HG03442 (cell line): ENCODE results near the gene NEK7.
"Not testable (repeated sequence)": the region's sequence is repeated elsewhere in the genome, so short reads cannot be mapped to it uniquely, and the experiment has no call there.

Source experiments
- ATAC-seq: cut with Tn5 transposase; IDR thresholded peaks from one replicate; pipeline ENCODE4 v1.9.1; 2021; ENCODE audit warnings: mild to moderate bottlenecking, moderate library complexity; ENCODE audit not compliant: unreplicated experiment

NEK7 gene

DNA sequence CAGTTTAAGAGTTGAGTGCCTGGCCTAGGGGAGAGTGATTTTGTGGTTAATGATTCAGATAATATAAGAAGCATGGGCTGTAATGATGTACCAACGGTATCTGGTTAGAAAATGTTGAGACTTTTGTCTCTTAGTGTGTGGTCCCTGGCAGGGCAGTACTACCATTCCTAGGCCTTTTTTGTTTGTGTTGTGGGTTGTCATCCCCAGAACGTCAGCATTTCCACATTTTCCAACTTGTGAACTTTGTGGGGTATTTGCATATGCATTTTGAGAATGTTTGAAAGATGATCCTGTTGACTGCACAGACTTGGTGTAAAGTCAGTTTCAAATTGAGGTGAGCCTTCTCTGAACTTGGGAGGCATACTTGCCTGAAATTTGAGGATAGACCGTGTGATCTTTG, 11.4 kb downstream of the NEK7 start:
- ATAC-seq = no peak

DNA sequence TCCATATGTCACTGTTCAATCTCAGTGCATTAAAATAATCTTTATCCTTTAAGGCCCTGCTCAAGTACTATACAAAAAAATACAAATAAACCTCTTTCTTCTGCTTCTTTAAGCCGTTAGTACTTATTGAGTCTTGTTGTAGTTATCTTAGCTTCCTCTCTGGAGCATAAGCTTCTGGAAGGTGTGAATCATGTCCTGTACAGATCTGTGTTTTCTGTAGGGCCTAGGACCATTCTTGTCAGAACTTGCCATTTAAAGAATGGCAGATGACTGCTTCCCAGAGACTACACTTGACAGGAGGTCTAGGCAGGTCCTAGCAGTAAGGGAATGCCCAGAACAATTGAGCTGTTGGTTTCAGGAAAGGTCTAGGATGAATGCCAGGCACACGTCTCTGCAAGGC, 12.9 kb downstream of the NEK7 start:
- no peak for ATAC-seq

GRCh38 chr1:198171667-198172540, 15.1 kb downstream of the NEK7 start:
- ATAC-seq = no peak

- ATAC-seq = no peak
Measured at GRCh38 chr1:198173832-198174231, 17.0 kb downstream of the NEK7 start.

- peak; percentile 64 for ATAC-seq
Measured at GRCh38 chr1:198174297-198174696, 17.5 kb downstream of the NEK7 start.

GRCh38 chr1:198175423-198176170, 18.8 kb downstream of the NEK7 start:
- ATAC-seq = no peak

DNA sequence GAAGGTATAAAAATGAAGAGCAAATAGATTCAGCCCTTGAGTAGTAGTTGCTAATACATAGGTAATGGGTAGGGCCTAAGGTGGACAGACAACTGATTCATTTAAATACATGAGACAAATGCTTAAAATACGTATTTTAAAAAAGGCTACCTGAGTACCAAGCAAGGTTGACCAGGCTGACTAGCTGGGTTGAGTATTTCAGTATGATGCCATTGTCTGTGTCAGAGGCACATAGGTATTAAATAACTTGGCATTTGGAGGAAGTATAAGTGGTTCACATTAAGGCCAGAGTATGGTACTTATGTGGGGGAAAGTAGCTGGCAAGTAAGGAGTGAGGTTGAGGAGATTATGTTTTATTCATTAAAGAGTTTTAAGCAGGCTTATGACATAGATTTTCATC, 19.4 kb downstream of the NEK7 start:
- ATAC-seq = no peak

GRCh38 chr1:198177546-198177945, 20.7 kb downstream of the NEK7 start:
- ATAC-seq = no peak

GRCh38 chr1:198178615-198179014, 21.8 kb downstream of the NEK7 start:
- no peak for ATAC-seq

GRCh38 chr1:198179556-198179981, 22.8 kb downstream of the NEK7 start:
- ATAC-seq = peak; percentile 76

DNA sequence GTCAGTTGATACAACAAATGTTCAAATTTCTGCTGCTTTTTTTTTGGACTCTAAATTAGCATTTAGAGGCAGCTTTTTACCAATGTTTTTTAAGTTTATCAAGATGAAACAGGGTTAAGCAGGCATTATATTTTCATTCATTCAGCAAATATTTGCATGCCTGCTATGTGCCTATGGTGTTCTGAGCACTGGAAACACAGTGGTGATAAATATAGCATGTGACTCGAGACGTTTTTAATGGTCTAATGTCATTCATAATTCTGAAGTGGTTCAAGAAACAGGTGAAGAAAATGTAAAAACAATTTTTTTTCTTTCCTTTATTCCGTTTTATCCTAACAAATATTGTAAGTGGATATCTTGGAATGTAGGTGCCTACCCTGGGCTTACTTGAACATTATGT, 26.8 kb downstream of the NEK7 start:
- no peak for ATAC-seq

DNA sequence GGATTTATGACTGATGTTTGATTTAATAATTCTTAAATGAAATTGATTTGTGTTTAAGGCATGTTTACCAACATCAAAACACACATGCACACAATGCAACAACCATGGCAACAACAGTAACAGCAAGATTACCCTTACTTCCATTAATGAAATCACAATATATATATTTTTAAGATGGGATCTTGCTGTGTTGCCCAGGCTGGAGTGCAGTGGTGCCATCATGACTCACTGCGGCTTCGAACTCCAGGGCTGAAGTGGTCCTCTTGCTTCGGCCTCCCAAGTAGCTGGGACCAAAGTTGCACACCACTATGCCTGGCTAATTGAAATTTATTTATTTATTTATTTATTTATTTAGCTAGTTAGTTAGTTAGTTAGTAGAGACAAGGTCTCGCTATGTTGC, 27.7 kb downstream of the NEK7 start:
- no peak for ATAC-seq

GRCh38 chr1:198185146-198185545, 28.3 kb downstream of the NEK7 start:
- ATAC-seq = no peak

GRCh38 chr1:198185759-198186158, 29.0 kb downstream of the NEK7 start:
- ATAC-seq = no peak

- no peak for ATAC-seq
Measured at GRCh38 chr1:198186916-198187580, 30.2 kb downstream of the NEK7 start.

DNA sequence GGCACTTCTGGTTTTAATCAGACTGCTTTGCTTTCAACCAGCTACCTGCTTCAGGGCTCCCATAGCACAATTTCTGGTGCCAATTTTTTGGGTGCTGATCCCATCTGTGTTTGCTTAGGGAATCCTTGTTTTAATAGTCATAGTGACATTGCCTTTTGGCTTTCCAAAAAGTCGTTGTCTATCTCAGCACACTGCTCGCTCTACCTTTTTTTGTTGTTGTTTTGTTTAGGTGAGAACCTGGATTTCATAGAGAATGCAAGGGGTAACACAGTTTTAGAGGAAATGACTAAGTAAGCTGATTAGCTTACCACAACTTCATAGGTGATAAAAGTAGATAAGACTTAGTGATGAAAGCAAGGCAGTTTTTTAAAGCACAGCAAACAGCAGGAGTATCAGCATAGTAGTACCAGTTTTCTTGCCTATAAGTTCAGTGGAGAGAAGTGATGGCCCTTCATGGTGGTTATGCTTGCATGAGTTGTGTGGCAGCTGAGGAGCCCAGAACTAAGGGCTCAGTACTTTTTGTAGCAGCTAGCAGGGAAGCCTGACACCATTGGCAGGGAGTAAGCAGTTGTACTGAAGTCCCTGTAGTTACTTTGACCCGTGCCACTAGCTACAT, 31.3 kb downstream of the NEK7 start:
- ATAC-seq = no peak

- ATAC-seq = no peak
Measured at GRCh38 chr1:198191117-198191516, 34.3 kb downstream of the NEK7 start.

- ATAC-seq = not testable (repeated sequence)
Measured at GRCh38 chr1:198193871-198194270, 37.1 kb downstream of the NEK7 start.

GRCh38 chr1:198196630-198197029, 39.8 kb downstream of the NEK7 start:
- no peak for ATAC-seq

DNA sequence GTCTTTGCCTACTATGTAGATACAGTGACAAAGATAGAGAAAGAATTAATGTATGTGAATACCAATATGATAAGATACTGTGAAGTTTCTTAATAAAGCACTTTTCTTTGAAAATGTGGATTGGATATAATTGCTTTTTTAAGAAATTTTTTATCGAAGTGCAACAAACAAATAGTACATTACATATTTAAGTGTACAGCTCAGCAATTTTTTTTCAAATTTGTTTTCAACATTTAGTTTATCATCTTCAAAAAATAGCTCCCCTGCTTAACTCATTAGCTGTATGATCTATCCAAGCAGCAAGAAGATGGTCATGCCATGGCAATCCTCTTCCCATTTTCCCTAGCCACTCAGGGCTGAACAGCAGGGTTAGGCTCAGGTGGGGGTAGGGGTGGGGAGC, 40.5 kb downstream of the NEK7 start:
- no peak for ATAC-seq

DNA sequence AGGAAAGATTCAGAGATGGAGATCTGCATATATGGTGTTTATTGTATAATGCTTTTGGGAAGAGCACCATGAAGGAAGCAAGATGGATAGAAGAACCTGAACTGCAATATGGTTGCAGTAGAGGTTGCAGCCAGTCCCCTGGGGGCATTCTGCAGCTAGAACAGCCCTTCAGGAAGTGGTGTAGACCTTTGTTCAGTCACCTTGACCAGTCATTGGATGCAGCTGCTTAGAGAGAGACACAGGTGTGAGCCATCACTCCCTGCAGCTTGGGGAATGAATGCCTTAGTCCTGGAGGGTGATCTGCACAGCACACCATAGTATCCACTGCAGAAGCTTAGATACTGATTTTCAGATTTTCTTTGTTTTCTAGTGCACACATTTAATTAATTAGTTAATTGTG, 42.3 kb downstream of the NEK7 start:
- ATAC-seq = peak; percentile 59
